ENCODE measurements around the gene PDE4D. TPM values are rescaled to one million over a fixed set of nuclear protein-coding genes. Genes with fewer than 3 reads are reported as not detected.

The PDE4D gene
- total RNA-seq, 1 donor from 2014 or later: 26.9 TPM

DNA sequence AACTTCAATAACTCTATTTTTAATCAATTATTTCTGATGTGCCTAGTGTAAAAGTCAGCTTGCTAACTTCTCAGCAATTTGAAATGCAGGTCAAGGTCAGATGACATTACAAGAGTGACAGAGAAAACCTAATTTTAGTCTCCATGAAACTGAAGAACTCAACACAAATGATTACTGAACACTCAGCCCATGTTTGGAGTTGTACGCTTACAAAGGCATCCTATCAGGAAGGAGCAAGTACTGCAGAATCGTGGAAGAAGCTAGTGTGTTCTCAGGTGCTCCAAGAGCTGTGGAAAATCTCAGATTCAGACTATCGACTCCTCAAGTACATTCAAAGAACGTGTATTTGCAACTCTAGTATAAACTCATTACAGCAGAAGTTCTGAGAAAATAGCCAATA is 526.7 kb downstream of the PDE4D start:
- DNase-seq (ENCODE audit: low read depth): no peak

DNA sequence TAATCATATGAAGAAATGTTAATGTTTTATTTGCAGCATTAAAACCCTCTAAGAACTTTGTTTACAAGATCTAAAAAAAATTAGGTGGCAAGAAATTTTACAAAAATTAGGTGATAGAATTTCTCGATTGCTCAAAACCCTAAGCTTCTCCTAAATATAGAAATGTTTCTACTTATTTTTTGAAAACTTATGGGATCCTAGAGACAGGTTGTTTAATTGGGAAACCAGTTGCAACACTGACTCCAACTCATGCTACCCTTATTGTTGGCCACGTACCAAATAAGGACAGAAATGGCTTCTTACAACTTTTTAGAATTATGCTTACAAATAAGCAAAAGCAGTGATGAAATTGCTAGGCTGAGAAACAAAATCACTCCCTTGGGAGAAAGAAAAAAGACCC is 531.1 kb downstream of the PDE4D start:
- DNase-seq (ENCODE audit: low read depth): no peak

DNA sequence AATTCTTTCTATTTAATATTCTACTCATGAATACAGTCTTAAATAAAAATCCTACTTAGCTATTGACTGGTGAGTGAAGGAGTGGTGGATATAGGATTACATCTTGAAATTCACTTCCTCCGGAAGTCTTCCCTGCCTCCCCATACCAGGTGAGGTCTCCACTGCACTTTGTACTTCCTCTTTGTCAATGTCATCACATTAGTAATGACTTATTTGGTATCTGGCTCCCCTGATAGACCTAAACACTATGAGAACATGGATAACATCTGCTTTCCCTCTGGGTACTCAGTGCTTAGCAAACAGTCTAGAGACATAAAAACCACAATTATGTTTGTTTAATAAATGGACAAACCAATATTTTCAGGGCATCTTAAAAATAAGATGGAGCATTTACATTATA is 532.1 kb downstream of the PDE4D start:
- no peak for DNase-seq (ENCODE audit: low read depth)

DNA sequence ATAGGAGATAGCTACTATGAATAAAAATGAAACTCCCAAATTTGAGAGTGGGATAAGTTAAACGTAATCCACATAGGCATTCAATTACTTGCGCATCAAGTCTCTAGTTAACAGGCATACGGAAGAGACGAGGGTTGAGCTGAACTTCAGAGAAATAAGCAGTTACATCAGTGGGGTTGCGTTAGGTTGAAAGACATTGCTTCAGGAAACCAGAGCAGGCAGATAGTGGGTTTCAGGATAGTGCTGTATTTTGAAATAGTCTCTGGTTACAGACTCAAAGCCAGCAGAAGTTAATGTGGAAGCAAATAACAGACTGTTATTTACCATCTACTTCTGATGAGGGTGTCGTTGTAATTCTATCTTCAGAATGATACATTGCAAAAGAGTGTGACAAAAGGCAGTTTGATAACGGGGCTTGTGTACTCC is 533.4 kb downstream of the PDE4D start:
- DNase-seq (ENCODE audit: low read depth): no peak

- DNase-seq (ENCODE audit: low read depth): no peak
Observed at GRCh38 chr5:59358005-59358861, 535.3 kb downstream of the PDE4D start.

GRCh38 chr5:59357381-59357977 is 536.0 kb downstream of the PDE4D start:
- no peak for DNase-seq (ENCODE audit: low read depth)

DNA sequence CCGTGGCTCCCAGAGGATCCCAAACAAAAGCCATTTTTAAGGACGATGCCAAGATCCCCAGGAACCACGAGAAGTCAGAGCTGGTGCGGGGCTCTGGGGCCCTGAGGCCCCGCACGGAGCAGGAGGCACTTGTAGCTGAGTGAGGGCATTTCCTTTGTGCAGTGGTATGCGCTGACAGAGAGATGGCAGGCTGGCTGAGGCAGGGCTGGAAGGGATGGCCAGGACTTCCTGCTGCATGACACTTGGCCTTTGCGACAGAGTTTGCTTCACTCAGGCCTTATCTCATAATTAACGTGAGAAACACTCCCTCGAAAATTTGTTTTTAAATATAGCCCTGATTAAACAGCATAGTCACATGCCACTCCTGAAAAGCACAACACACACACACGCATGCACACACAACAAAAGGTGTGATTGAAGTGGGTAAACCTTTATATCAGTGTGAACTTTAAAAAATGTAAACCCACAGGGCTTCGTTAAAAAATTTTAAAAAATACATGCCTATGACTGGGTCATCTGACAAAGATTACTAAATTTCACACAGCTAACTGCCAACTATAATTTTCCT is 536.6 kb downstream of the PDE4D start:
- DNase-seq (ENCODE audit: low read depth): no peak

DNA sequence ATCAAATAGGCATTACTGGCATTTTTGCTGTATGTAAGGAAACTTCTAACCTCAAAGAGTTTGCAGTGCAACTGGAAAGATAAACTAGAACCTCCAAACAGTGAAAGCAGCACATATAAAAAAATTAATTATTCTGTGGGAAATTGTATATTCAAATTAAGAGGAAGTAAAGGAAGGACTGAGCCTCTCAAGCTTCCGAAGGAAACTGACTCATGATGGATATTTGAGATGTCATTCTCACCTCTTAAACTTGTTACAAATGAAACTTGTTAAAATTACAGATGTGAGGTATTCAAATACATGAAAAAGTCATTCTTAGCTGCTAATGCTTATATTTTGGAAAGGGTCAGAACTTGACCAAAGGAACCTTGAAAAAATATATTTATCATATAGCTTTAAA is 538.7 kb downstream of the PDE4D start:
- no peak for DNase-seq (ENCODE audit: low read depth)

DNA sequence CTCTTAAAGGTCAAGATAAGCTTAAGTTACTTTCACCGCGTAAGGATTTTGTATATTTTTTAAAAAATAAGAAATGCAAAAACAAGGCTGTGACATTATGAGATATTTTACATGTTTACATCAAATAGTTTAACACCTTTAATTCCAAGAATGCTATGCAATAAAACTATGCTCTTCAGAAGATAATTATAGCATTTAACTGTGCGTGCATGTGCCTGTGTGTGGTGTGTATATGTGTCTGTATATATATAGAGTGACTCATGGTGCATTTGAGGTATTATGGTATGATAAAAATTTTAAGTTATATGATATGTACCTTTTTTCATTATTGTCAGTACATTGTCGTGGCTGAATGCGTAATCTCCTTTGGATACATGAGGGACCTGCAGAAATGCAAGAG is 539.3 kb downstream of the PDE4D start:
- DNase-seq (ENCODE audit: low read depth): no peak

DNA sequence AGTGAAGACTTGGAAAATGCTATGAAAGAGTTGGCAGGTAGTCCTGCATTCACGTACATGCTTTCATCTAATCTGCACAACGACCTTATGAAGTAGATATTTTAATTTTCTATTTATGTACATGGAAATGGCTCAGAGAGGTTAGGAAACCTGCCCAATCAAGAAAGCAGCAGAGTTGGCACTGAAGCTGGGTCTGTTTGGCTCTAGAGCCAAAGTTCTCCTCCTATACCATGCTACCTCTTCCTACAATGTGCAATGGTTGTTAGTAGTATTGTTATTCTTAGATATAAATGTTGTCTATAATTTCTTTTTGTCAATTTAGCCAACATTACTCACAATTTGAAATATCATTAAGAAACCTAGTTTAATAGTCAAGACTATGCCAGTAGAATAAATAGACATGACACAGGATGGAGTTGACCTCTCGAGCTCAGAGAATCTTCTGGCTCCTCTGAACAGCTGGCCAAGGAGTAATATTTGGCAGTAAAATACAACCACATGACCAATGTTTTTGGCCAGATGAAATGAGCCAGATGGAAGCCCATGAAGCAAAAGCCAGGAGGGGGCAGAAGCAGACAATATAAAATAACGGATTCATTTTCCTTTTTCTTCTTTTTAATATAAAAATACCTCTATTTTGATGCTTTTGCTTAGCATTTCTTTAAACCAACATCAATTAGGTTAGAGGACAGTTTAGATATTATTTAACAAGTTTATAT is 542.3 kb downstream of the PDE4D start:
- no peak for DNase-seq (ENCODE audit: low read depth)

GRCh38 chr5:59348189-59348588 is 545.3 kb downstream of the PDE4D start:
- no peak for DNase-seq (ENCODE audit: low read depth)

DNA sequence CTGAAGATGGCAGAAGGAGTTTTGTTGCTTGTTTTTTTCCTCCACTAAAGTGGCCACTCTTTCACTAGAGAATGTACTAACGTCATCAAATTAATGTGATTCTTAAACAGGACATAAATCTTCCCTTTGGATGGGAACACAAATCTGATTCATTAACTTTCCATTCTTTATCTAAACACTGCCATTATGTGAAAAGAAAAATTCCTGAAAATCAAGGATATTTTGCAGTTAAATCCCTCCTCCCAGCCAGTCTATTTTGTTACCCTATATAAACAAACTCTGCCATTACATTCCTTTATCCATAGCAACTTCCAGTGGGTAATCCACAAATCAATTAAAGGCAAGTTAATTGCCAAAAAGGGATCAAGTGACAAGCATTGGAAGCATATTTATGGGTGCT is 546.5 kb downstream of the PDE4D start:
- DNase-seq (ENCODE audit: low read depth): no peak

DNA sequence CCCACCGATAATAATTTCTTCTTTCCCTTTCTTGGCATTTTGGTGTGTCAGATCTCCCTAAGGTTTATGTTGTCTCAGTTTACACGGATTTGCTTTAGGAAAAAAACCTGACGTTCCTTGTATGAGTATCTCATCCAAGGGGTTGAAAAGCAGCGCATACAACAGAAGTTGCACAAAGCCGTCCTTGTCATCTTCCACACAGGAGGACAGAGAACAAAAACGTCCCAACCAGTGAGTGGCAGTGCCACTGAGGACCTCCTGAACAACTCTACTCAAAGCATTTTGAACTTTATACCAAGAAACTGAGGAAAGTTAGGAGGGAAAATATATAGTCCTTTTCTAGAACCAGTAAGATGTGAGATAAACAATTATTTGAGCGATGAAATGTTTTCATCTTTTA is 547.0 kb downstream of the PDE4D start:
- no peak for DNase-seq (ENCODE audit: low read depth)

- DNase-seq (ENCODE audit: low read depth): no peak
Observed at GRCh38 chr5:59342181-59342580, 551.3 kb downstream of the PDE4D start.

DNA sequence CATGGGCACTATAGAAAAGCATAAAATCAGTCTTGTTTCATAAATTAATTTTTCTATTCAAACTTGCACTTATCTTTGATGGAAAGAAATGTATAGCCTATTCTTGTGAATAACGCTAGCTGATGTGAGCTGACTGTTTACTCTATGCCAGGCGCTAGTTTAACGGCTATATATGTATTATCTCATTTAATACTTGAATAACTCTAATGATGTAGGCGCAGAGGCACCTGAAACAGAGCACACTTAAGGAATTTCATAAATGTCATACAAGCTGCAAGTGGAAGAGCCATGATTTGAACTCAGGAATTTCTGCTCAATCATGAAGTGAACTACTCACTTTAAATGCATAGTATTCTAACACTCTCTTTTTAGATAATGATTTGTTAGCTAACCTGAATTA is 551.8 kb downstream of the PDE4D start:
- no peak for DNase-seq (ENCODE audit: low read depth)

GRCh38 chr5:59341155-59341554 is 552.4 kb downstream of the PDE4D start:
- no peak for DNase-seq (ENCODE audit: low read depth)

GRCh38 chr5:59340637-59341036 is 552.9 kb downstream of the PDE4D start:
- no peak for DNase-seq (ENCODE audit: low read depth)

DNA sequence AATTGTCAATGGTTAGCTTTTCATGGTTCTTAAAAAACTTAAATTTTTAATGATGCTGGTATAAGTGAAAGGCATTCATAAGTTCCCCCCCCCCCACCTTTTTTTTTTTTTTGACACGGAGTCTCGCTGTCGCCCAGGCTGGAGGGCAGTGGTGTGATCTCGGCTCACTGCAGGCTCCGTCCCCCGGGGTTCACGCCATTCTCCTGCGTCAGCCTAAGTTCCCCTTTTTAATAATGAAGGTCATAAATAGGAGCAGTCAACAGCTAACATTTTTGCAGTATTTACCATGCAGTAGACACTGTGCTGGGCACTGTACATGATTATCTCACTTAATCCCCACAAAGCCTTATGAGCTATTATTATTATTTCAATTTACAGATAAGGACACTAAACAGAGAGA is 556.3 kb downstream of the PDE4D start:
- DNase-seq (ENCODE audit: low read depth): no peak

DNA sequence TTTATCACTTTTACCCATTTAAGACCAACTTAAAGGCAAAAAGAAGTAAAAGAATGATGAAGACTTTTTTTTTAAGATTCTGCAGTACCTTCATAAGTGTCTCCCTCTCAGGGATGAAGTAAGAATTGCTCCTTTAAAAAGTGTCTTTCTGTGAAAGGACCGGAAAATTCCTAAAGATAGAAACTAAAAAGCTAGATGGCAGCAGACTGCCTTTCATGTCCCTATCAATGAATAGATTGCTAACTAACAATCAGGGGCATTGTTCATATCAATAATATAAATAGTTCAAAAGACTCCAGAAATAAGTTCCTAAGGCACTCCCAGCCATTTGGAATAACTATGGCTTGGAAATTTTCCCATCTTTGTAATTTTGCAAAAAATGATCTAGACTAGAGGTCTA is 558.0 kb downstream of the PDE4D start:
- DNase-seq (ENCODE audit: low read depth): no peak

DNA sequence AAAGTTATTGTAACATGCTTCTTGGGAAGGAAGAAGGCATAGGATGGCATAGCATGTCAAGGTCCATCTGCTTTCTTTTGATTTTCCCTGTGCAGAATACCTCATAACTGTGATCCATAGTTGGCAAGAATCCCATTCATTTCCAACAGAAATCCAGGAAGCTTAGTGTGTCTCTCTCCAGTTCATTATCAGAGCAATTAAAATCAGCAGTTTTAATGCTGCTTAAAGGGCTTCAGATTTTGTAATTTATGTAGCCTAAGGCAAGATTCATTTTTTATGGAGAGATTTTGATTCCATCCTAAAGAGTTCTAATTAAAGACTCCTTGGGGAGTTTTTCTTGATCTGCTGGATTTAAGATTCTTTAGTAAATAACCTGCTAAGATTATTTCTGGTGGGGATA is 560.1 kb downstream of the PDE4D start:
- no peak for DNase-seq (ENCODE audit: low read depth)

GRCh38 chr5:59332236-59332973 is 561.1 kb downstream of the PDE4D start:
- no peak for DNase-seq (ENCODE audit: low read depth)

GRCh38 chr5:59330680-59331079 is 562.8 kb downstream of the PDE4D start:
- DNase-seq (ENCODE audit: low read depth): no peak

All from renal cortical epithelial cell (primary cell).